ENCODE results near the gene SCRN1.

- TF ChIP-seq, protein P1, sequence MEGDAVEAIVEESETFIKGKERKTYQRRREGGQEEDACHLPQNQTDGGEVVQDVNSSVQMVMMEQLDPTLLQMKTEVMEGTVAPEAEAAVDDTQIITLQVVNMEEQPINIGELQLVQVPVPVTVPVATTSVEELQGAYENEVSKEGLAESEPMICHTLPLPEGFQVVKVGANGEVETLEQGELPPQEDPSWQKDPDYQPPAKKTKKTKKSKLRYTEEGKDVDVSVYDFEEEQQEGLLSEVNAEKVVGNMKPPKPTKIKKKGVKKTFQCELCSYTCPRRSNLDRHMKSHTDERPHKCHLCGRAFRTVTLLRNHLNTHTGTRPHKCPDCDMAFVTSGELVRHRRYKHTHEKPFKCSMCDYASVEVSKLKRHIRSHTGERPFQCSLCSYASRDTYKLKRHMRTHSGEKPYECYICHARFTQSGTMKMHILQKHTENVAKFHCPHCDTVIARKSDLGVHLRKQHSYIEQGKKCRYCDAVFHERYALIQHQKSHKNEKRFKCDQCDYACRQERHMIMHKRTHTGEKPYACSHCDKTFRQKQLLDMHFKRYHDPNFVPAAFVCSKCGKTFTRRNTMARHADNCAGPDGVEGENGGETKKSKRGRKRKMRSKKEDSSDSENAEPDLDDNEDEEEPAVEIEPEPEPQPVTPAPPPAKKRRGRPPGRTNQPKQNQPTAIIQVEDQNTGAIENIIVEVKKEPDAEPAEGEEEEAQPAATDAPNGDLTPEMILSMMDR (IDR thresholded peaks at IDR 0.05): no peak
- TF ChIP-seq POLR2A (IDR thresholded peaks at IDR 0.05): no peak
These were observed 12.4 kb upstream of the SCRN1 start for GRCh38 chr7:30001998-30002397.
